Astrocyte (in vitro differentiated cells and primary cell): Measurements from ENCODE around the gene ASB18. TPM values are rescaled to one million over a fixed set of nuclear protein-coding genes. Genes with fewer than 3 reads are reported as not detected.

Experiments used
- DNase-seq: peaks from one replicate; pipeline ENCODE4 v3.0.0-alpha.2; 2010; ENCODE audit warnings: low read depth
- FAIRE-seq: peaks from 2 replicates; lab custom pipeline; 2011; peaks lifted over from hg19 to GRCh38; lab: Jason Lieb, UNC
- H2AFZ ChIP-seq: 2 replicates; pipeline ENCODE4 v1.6.0; 2012; ENCODE audit warnings: low read depth, low read length, inconsistent platforms
- H3K27ac ChIP-seq: 2 replicates; pipeline ENCODE4 v1.5.1; 2011; ENCODE audit warnings: low read depth, low read length, inconsistent platforms
- H3K27me3 ChIP-seq: 2 replicates; pipeline ENCODE4 v1.6.0; 2011; ENCODE audit warnings: low read length, inconsistent platforms; ENCODE audit not compliant: insufficient read depth
- H3K36me3 ChIP-seq: 2 replicates; pipeline ENCODE4 v1.5.1; 2011; ENCODE audit warnings: low read length, inconsistent platforms; ENCODE audit not compliant: insufficient read depth
- H3K4me1 ChIP-seq: 2 replicates; pipeline ENCODE4 v1.5.1; 2011; ENCODE audit warnings: low read length, inconsistent platforms; ENCODE audit not compliant: insufficient read depth
- H3K4me2 ChIP-seq: 2 replicates; pipeline ENCODE4 v1.6.0; 2012; ENCODE audit warnings: low read length, inconsistent platforms
- H3K4me3 ChIP-seq: 2 replicates; pipeline ENCODE4 v1.5.1; 2011; ENCODE audit warnings: low read depth, mild to moderate bottlenecking, low read length, inconsistent platforms; ENCODE audit not compliant: insufficient read depth
- H3K79me2 ChIP-seq: 2 replicates; pipeline ENCODE4 v1.6.0; 2012; ENCODE audit warnings: mild to moderate bottlenecking, low read length, inconsistent platforms; ENCODE audit not compliant: insufficient read depth
- H3K9ac ChIP-seq: 2 replicates; pipeline ENCODE4 v1.6.0; 2012; ENCODE audit warnings: mild to moderate bottlenecking, low read length, inconsistent platforms
- H3K9me3 ChIP-seq: 2 replicates; pipeline ENCODE4 v1.5.1; 2012; ENCODE audit warnings: low read depth, mild to moderate bottlenecking, low read length, inconsistent platforms; ENCODE audit not compliant: insufficient read depth
- H4K20me1 ChIP-seq: 2 replicates; pipeline ENCODE4 v1.6.0; 2012; ENCODE audit warnings: low read length, inconsistent platforms; ENCODE audit not compliant: insufficient read depth
- H3K27ac Mint-ChIP-seq: one replicate; pipeline ENCODE4 v1.8.0; 2021; ENCODE audit warnings: mild to moderate bottlenecking, mixed read lengths; ENCODE audit not compliant: unreplicated experiment
- H3K27me3 Mint-ChIP-seq: one replicate; pipeline ENCODE4 v1.8.0; 2021; ENCODE audit warnings: low read depth, mixed read lengths; ENCODE audit not compliant: unreplicated experiment
- H3K36me3 Mint-ChIP-seq: one replicate; pipeline ENCODE4 v1.8.0; 2021; ENCODE audit warnings: low read depth, mixed read lengths; ENCODE audit not compliant: unreplicated experiment
- H3K4me1 Mint-ChIP-seq: one replicate; pipeline ENCODE4 v1.8.0; 2021; ENCODE audit warnings: low read depth, mixed read lengths; ENCODE audit not compliant: unreplicated experiment
- H3K4me3 Mint-ChIP-seq: one replicate; pipeline ENCODE4 v1.8.0; 2021; ENCODE audit warnings: mild to moderate bottlenecking, moderate library complexity, mixed read lengths; ENCODE audit not compliant: unreplicated experiment
- H3K9me3 Mint-ChIP-seq: one replicate; pipeline ENCODE4 v1.8.0; 2021; ENCODE audit warnings: mild to moderate bottlenecking, mixed read lengths; ENCODE audit not compliant: unreplicated experiment
- EZH2 ChIP-seq: IDR thresholded peaks from 2 replicates; pipeline ENCODE4 v1.6.1; 2012; ENCODE audit warnings: mild to moderate bottlenecking, low read length, inconsistent platforms; ENCODE audit not compliant: insufficient read depth
- total RNA-seq: library from RNA; stranded (reverse); gene quantifications from 2 replicates; pipeline ENCODE4 v1.2.1, GENCODE V29; 2021
- TF ChIP-seq, protein P1 (sequence below): IDR thresholded peaks from 2 replicates; pipeline ENCODE4 v1.5.1; 2011; ENCODE audit warnings: low read depth, mild to moderate bottlenecking, inconsistent platforms, low read length, moderate library complexity; ENCODE audit not compliant: insufficient read depth

The ASB18 gene
- total RNA-seq, 1 donor from 2014 or later: not detected

- Histone ChIP-seq H3K79me2 (no peaks in the 10 kb centered on the region), H3K4me2 (peak overlapping the region; percentile 33), H3K36me3 (no peaks in the 10 kb centered on the region), H3K4me1 (no peaks in the 10 kb centered on the region), H4K20me1 (no peaks in the 10 kb centered on the region), H3K27ac (no peak overlapping the region), H3K27me3 (peaks cover 8% of the 10 kb centered on the region), H3K4me3 (no peak overlapping the region), H3K9me3 (no peaks in the 10 kb centered on the region), H3K9ac (no peak overlapping the region), H2AFZ (peak overlapping the region; percentile 56)
- Mint-ChIP-seq H3K27ac (no peak overlapping the region), H3K36me3 (no peaks in the 10 kb centered on the region), H3K4me1 (peaks cover 4% of the 10 kb centered on the region), H3K4me3 (no peak overlapping the region), H3K27me3 (peaks cover 22% of the 10 kb centered on the region), H3K9me3 (no peaks in the 10 kb centered on the region)
- DNase-seq (no peak), FAIRE-seq (no peak)
- no peak for TF ChIP-seq EZH2
- TF ChIP-seq, protein P1, sequence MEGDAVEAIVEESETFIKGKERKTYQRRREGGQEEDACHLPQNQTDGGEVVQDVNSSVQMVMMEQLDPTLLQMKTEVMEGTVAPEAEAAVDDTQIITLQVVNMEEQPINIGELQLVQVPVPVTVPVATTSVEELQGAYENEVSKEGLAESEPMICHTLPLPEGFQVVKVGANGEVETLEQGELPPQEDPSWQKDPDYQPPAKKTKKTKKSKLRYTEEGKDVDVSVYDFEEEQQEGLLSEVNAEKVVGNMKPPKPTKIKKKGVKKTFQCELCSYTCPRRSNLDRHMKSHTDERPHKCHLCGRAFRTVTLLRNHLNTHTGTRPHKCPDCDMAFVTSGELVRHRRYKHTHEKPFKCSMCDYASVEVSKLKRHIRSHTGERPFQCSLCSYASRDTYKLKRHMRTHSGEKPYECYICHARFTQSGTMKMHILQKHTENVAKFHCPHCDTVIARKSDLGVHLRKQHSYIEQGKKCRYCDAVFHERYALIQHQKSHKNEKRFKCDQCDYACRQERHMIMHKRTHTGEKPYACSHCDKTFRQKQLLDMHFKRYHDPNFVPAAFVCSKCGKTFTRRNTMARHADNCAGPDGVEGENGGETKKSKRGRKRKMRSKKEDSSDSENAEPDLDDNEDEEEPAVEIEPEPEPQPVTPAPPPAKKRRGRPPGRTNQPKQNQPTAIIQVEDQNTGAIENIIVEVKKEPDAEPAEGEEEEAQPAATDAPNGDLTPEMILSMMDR: no peak
Measured at GRCh38 chr2:236214376-236214995, 49.7 kb downstream of the ASB18 start.

DNA sequence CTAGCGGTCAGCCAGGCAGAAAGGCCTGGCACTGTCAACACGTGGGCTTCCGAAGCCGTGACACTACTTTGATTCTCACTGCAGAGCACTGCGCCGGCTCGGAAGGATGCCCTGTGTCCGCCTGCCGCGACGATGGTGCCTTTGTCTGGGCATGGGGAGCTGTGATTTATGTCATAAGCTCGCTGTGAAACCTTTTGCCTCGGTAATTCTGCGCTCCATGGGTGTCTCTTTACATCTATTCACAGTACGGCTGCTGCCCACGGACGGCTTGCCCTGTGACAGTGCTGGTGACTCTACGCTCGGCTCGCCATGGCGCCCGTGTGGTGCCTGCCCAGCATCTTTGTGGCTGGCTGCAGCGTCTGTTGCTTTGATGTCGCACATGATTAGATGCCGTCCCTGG lies 52.9 kb downstream of the ASB18 start:
- Histone ChIP-seq H3K27me3 (peaks cover 5% of the 10 kb centered on the region), H3K4me1 (no peaks in the 10 kb centered on the region), H3K9me3 (peaks cover under 1% of the 10 kb centered on the region), H3K27ac (no peak overlapping the region), H4K20me1 (no peaks in the 10 kb centered on the region), H3K9ac (no peak overlapping the region), H2AFZ (no peak overlapping the region), H3K4me2 (no peak overlapping the region), H3K79me2 (no peaks in the 10 kb centered on the region), H3K36me3 (no peaks in the 10 kb centered on the region), H3K4me3 (no peak overlapping the region)
- Mint-ChIP-seq H3K4me1 (peaks cover 5% of the 10 kb centered on the region), H3K9me3 (no peaks in the 10 kb centered on the region), H3K27ac (no peak overlapping the region), H3K36me3 (no peaks in the 10 kb centered on the region), H3K4me3 (no peak overlapping the region), H3K27me3 (peaks cover 13% of the 10 kb centered on the region)
- DNase-seq (no peak), FAIRE-seq (no peak)
- no peak for TF ChIP-seq EZH2
- TF ChIP-seq, protein P1: no peak

GRCh38 chr2:236210536-236210935 lies 53.7 kb downstream of the ASB18 start:
- H3K9ac ChIP-seq: no peak overlapping the region

More at GRCh38 chr2:236210536-236210935, 53.7 kb downstream of the ASB18 start:
- H3K27me3 ChIP-seq: peaks cover 2% of the 10 kb centered on the region
- no peaks in the 10 kb centered on the region for H3K4me1 ChIP-seq
- H3K9me3 Mint-ChIP-seq: no peaks in the 10 kb centered on the region
- no peaks in the 10 kb centered on the region for H3K36me3 Mint-ChIP-seq
- no peaks in the 10 kb centered on the region for H4K20me1 ChIP-seq
- peaks cover 5% of the 10 kb centered on the region for H3K4me1 Mint-ChIP-seq
- H3K4me2 ChIP-seq: no peak overlapping the region
- DNase-seq (no peak), FAIRE-seq (no peak)
- peaks cover 3% of the 10 kb centered on the region for H3K9me3 ChIP-seq
- no peak overlapping the region for H3K4me3 ChIP-seq
- H3K4me3 Mint-ChIP-seq: no peak overlapping the region
- no peak overlapping the region for H3K27ac ChIP-seq
- no peak overlapping the region for H3K27ac Mint-ChIP-seq
- TF ChIP-seq, protein P1: no peak
- no peak for TF ChIP-seq EZH2
- no peaks in the 10 kb centered on the region for H3K79me2 ChIP-seq
- H3K36me3 ChIP-seq: no peaks in the 10 kb centered on the region
- no peak overlapping the region for H2AFZ ChIP-seq
- peaks cover 5% of the 10 kb centered on the region for H3K27me3 Mint-ChIP-seq
